NCI-H345 (cell line): ENCODE data around the gene ROPN1L.

Experiments
- DNase-seq: peaks from one replicate; lab custom pipeline; 2025; lab: John Stamatoyannopoulos, UW

ROPN1L gene

DNA sequence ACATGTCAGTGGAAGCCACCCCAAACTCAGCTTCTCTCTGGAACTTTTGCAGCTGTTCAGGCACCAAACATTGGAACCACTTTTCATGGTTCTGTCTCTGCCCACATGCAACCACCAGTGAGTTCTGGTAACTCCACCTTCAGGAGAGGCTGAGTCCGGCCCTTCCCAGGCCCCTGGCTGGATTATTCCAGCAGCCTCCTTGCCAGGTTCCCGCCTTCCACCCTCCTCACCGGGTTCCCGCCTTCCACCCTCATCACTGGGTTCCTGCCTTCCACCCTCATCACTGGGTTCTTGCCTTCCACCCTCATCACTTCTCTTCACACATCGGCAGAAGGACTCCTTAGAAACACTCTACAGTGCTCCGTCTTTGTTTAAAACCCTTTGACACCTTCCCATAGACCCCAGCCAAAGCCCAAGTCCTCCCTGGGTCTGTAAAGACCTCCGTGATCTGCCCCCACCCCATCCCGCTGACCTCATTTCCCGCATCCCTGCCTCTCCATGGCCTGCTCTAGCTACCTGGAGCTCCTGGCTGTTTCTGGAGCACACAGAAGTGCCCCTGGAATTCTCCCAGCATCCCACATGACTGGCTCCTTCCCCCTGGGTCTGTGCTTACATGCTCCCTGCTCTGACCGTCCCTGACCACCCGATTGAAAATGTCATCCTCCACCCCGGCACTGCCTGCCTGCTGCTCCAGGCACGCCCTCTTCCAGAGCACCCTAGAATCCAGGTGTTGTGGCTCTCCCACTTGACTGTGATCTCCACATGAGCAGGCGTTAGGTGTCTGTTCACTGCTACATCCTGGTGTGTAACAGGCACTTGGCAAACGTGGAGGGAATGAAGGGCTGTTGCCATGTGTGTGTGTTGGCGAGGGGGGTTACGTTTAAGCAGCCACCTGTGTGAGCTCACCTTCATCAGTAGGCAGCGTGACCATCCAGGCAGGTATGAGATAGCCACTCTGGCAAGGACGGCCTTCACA lies 17.7 kb downstream of the ROPN1L start:
- no peak for DNase-seq

DNA sequence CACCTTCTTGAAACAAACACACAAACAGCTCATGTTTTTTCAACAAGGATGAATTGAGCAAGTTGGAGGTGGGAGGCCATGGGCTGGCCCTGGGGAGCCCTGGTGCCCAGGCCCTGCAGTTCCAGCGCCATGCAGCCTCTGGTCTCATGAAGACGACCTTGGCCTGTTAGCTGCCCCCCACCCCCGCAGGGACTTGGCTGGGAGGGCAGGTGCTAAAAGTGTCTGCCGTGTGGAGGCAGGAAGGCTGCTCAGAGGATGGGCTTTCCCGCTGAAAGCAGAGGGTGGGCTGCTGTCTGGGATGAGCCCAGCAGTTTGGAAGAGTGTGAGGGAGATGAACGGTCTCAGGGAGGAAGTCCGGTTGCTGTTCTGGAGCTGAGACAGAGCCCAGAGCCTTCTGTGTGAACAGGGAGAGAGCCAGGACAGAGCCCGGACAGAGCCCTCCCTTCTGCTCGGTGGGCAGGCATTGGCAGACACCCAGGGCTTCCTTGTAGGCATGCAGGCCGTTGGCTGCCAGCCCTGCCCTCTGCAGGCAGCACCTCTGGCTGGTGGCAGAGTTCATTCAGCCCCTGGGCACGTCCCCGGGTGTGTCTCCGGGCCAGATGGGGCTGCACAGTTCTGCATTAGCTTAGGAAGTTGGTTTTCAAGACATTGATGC lies 18.7 kb downstream of the ROPN1L start:
- DNase-seq, result no peak

DNA sequence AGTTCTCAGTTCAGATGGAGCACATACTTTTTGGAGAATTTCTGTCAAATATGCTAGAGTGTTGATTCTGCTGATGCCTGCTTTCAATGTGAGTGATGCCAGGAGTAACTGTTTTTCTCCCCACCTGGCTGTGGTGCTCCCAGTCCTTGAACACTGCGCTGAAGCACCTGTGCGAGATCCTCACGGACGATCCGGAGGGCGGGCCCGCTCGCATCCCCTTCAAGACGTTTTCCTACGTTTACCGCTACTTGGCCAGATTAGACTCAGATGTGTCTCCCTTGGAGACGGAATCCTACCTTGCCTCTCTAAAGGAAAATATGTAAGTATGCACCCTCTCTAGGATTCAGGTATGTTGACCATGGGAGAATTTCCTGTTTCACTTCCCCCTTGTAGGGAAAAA lies 19.4 kb downstream of the ROPN1L start:
- DNase-seq, result no peak

DNA sequence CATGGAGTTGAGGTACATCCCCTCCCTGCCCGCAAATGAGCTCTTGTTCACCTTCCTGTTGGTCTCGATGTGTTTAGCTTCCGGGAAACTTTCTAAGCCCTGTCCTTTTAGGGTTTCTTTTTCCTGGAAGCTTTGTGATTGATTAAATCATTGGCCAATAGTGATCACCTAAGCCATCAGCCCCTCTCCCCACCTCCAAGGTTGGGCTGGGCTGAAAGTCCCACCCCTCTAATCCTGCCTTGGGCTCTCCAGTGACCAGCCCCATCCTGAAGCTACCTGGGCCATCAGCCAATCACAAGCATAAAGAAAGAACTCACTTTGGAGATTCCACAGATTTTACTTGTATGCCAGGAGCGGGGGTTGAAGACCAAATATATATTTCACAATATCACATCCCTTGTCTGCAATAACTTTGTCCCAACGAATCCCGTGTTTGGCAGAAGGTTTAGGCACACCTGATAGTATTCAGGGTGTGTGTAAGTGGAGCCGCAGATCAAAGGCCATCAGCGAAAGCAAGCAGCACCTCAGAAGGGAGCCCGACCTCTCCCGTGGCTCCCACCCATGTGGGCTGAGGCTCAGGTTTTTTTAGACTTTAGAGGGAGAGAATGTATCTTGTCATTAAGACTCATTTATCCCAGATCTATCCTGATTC lies 20.4 kb downstream of the ROPN1L start:
- DNase-seq, result no peak

DNA sequence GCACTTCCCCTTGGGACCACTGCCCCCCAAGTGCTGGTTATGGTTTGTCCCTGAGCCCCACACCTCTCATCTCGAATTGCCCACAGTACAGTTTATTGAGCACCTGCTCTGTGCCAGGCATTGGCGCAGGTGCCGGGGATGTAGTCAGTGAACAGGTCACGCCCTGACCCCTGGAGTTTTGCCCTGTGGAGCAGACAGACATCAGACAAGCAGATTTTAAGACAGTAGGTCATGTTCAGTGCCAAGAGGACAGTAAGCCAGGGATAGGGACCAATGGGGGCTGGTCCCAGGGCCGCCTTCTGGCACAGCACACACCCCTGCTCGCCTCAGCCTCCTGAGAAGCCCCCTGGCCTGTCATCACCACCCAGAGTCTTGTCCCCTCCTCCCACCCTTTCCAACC lies 21.9 kb downstream of the ROPN1L start:
- no peak for DNase-seq

DNA sequence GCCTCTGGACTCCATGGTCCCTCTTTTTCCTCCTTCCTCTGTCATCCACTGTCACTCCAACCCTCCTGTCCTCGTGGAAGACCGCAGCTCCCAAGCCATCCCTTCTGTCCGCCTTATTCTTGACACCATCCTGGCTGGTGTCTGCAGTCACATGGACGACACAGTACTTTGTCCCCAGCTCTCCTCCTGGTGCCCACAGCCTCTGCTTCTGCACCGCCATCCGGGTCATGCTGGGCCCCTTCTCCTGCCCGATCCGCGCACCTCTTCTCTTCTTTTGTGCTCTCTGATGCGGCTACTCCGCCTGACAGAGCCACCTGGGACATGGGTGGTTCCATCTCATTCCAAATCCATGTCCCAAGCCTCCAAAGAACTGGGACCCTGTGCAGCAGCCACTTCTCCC lies 22.5 kb downstream of the ROPN1L start:
- no peak for DNase-seq

DNA sequence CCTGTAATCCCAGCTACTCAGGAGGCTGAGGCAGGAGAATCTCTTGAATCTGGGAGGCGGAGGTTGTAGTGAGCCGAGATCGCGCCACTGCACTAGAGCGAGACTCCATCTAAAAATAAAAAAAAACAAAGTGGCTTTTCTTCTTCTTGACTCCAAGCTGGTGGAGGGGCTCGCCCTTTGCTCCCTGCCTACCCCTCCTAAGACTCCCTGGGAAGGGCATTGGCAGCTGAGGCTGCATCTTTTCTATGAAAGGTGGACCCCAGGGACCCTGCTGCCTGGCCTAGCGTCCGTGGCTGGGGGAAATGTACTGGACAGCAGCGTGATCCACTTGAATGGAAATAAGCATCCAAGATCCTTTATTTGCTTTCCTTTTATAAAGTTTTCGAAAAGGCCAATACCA lies 24.0 kb downstream of the ROPN1L start:
- DNase-seq, result no peak

DNA sequence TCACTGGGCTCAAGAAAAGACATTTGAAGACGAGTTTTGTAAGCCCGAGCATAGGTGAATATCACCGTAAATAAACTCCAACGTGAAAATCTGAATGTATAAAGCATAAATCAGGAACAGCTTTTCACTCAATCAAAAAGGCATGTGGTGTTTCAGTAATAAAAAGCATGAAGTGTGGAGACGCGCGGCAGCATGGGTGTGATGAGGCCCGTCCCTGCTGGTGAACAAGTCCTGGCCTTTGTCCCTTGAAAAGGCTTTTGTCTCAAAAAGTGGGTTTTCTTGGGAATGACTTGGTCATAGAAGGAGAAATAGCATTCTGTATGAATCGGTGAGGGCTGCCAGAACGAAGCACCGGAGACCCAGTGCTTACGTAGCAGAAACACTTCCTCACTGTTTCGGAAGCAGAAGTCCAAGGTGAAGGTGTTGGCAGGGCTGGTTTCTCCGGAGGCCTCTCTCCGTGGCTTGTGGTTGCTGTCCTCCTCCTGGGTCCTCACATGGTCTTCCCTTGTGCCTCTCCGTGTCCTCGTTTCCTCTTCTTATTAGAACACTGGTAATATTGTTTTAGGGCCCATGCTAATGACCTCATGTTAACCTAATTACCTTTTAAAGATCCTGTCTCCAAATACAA lies 24.9 kb downstream of the ROPN1L start:
- DNase-seq, result no peak

DNA sequence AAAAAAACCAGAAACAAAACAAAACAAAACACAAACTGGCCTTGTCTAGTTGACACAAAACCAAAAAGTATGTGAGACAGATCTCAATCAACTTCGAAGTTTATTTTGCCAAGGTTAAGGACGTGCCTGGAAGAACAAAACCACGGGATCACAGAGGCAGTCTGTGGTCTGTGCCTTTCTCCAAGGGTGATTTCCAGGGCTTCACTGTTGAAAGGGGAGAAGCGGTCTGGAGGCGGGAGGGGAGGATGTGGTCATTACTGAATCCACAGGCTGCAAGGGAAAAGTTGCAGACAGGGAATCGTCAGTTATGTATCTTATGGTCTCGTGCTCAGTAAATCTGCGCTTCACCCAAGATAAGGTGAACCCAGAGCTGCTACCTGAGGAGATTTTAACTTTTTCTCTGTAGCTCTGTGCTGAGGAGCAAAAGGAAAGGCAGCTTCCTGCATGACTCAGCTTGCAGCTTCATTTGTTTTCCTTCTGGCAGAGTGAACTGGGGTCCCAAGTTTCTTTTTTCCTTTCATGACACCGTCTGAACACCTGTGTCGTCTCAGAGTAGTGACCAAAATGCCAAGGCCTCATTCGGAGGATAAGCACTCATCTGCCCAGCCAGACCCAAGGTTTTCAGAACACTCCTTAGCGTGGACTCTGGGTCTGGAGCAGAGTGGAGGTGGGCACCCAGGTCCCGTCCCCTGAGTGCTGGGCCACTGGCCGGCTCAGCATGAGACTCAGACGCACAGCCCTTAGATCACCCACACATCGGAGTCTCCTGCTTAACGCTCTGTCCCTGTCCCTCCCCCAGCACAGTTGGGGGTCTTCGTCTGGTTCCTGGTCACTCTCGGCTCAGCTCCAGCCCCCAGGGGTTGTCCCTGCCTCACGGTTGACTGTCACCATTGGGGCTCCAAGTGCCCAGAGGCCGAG lies 25.9 kb downstream of the ROPN1L start:
- DNase-seq, result no peak

DNA sequence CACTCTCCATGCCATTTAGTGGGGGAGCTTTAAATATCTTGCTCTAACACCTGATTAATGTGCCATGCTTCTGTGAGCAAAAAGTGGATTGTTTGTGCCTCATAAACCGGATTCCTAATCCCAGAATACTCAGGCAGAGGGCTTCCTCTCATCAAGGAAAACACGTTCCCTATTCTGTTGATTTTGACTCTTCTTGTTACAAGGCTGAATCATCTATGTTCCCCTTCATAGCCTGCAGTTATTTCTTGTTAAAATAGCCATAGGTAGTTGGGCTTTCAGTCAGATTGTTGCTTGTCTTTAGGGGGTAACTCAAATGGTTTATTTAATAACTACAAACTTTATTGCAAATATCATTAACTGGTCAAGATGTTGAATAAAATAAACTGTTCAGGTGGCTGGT lies 26.6 kb downstream of the ROPN1L start:
- DNase-seq, result no peak

DNA sequence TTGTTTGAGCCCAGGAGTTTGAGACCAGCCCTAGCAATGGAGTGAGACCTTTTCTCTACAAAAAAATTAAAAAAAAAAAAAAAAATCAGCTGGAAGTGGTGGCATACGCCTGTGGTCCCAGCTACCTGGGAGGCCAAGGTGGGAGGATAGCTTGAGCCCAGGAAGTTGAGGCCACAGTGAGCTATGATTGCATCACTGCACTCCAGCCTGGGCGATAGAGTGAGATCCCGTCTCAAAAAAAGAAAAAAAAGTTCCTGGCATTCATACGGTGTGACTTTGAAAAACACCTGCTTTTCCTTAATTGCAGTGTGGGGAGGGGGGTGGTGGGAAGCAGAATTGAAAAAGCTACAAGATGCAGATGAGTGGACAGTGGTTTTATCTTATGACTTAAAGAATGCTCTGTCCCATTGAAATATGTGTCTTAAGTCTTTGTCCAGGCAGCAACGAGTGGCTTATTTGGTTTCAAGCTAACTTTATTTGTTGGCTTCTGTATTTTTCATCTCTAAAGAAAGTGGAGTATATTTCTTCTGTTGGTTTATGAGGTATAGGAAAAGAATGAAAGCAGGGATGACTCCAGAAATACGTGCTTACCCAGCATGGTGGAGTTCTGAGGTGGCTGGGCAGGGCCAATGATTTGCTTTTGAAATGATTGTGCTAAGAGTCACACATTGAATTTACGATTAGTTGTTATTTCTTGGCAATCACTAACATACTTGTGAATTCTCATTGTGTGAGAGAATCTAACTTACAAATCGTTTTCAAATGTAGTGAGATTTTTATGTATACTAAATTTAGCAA lies 27.8 kb downstream of the ROPN1L start:
- no peak for DNase-seq

DNA sequence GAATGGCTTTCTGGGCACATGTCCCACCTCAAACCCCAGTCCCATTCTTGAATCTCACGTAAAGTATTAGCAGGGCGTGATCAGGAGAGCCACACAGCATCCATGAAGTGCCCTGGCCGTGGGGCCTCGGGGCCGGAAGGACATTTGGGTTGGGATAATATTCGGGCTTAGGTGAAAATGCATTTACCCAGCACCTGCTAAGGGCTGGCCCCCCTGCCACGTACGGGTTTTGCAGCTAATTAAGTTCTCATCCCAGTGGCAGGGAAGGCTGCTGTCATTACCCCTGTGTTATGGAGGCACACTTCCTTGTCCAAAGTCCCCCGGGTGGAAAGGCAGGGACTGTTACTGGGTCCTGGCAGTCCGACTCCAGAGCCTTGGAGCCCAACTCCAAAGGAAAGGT lies 29.0 kb downstream of the ROPN1L start:
- no peak for DNase-seq

DNA sequence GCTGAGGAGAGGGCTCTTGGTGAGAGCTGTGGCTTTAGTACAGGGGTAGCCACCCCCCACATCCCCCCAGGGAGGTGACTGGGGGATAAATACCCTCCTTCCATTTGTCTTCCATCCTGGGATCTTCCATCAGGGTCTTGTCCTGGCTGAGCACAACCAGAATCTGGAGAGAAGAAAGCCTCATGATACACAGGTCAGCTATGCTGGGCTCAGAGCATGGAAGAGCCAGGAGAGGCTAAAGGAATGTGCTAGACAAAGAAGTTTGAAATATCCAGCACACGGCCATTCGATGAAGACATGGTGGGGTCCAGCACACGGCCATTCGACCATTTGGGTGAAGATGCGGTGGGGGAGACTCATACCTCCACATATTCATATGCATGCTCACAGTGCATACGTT lies 30.0 kb downstream of the ROPN1L start:
- no peak for DNase-seq

DNA sequence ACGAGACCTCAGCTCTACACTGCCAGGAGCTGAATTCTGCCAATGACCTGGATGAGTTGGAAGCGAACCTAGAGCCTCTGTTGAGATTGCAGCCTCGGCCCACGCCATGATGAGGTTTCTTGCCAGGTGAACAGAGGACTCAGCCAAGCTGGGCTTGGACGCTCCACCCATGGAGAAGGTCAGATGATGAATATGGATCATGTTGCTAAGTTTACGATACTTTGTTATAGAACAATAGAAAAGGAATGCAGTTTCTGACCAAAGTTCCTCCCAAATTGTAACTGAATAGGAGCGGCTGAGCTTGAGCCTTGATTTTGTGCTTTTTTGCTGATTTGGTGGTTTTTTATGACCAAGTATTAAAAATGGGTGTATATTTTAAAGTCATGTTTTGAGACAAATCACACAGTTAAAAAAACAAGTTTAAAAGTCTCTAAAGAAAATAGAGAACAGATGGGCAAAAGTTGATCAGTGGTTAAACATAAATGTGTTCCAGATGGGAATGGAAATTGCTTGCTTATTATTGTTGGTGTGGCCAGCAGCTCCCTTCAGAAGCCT lies 32.9 kb downstream of the ROPN1L start:
- no peak for DNase-seq

DNA sequence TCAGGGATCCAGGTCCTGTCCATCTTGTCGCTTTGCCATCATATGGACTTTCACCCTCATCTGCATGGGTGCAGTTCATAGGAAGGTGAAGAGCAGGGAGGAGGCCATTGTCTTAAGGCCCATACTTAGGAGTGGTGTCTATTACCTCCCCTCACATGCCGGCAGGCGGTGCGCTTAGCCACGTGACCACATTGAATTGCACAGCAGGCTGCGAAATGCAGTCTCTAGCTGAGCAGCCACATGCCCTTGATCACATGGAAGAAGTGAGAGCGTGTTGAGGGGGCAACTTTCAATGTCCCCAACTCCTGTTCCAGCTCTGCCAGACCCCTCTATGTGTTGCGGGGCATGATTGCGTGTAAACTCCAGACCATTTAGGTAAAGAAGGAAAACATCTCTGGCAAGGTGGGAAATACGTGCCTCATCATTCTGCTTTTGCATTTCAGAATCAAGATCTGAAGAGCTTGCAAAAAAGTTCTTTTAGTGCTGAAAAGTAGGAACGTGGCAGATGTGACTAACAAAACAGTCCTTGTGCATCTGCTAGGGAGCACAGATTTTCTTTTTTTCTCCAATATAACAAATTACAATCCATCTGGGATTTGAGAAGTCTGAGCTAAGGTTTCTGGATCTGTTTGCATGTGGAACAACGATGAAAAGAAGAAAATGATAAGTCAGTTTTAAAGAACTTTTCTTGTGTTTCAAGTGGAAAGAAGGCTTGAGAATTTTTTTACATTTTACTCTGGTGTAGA lies 34.4 kb downstream of the ROPN1L start:
- no peak for DNase-seq

DNA sequence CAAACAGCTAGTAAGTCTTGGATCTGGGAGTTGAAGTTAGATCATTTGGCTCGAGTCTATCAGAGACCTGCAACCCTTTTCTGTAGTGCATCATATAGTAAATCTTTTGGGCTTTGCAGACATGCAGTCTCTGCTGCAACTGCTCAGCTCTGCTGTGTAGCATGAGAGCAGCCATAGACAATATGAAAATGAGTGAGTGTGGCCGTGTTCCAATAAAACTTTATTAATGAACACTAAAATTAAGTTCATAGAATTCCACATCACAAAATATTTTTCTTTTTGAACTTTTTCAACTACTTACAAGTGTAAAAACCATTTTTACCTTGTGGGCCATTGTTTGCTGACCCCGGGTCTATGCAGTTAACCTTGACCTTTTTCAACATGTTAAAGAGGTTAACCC lies 35.2 kb downstream of the ROPN1L start:
- DNase-seq, result no peak

DNA sequence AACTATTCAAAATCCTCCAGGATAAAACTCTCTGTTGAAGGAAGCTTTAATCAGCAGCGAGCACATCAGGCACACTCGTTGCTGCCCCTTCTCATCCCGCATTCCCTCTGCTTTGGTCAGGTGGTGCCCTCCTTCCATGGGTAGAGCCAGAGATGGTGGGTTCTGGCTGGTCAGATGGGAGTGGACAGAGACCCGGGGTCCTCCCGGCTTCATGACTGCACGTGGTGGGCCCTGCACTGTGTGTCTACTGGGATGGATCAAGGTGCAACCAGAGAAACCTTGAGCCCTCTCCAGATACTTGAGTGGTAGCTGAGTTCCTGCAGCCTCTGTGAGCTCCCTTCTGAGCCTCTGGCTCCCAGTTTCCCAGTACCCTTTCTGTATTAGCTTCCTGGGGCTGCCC lies 36.3 kb downstream of the ROPN1L start:
- DNase-seq, result no peak

DNA sequence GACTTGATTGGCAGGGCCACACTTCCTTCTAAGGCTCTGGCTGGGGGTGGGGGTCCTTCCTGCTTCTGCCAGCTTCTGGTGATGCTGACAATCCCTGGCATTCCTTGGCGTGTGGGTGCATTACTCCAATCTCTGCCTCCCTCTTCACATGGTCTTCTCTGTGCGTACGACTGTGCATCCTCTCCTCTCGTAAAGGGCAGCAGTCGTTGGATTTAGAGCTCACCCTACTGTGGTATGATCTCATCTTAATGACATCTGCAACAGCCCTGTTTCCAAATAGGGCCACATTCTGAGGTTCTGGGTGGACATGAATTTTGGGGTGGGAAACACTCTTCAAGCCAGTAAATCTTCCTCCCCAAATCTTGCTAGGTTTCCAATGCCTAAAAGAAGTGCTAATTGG lies 36.8 kb downstream of the ROPN1L start:
- DNase-seq, result no peak

DNA sequence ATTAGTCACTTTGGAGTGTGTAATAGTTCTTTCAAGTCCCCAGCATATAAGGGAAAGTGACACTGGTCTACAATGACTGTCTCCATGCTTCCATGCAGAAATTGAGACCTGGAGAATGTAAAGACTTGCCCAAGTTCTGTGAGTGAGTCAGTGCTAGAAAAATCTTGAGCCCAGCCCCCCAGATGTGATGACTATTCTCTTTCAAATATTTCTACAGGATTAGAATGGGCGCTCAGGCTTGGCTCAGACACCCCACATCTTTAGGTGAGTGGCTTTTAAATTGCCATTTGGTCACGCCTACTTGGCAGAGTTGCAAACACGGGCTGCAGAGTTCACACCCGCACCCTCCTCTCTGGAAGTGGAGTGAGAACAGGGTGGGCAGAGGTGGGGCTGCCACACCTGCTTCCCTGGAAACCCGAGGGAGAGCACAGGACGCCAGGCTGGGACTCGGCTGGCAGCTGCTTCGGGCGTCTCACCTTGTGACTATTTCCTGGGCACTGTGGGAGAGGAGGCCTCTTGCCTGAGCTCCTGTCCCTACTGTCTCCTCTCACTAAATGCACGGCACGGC lies 37.6 kb downstream of the ROPN1L start:
- DNase-seq, result peak; percentile 81
